K562 (cell line): ENCODE measurements around the gene SLC39A7. TPM values are rescaled to one million over a fixed set of nuclear protein-coding genes. Genes with fewer than 3 reads are reported as not detected.

Experiments used
- CBX2 ChIP-seq: fragments of 200-600 bp; sonication (generic); IDR thresholded peaks from one replicate; pipeline ENCODE4 v1.6.1; 2012; ENCODE audit warnings: mild to moderate bottlenecking, low read length, inconsistent platforms; ENCODE audit not compliant: insufficient read depth, poor library complexity, severe bottlenecking
- GTF2E2 ChIP-seq: fragments of 200-800 bp; sonication (Bioruptor generic); IDR thresholded peaks from 2 replicates; pipeline ENCODE4 v1.6.1; 2016; ENCODE audit warnings: missing genetic modification characterization, missing compliant biosample characterization
- MAFF ChIP-seq: IDR thresholded peaks from 2 replicates; pipeline ENCODE4 v1.6.1; 2012; ENCODE audit warnings: low read length, improper control_type of control experiment
- MAFG ChIP-seq: fragments of 450-650 bp; conservative IDR thresholded peaks from 2 replicates; pipeline ENCODE4 v1.6.1; 2016; ENCODE audit warnings: missing genetic modification characterization, missing compliant biosample characterization
- MIER1 ChIP-seq: fragments of 450-650 bp; IDR thresholded peaks from 2 replicates; pipeline ENCODE4 v1.6.1; 2016; ENCODE audit warnings: antibody characterized with exemption, mild to moderate bottlenecking, low read depth
- NCOR1 ChIP-seq: fragments of 450-650 bp; IDR thresholded peaks from 2 replicates; pipeline ENCODE4 v1.6.1; 2016; ENCODE audit warnings: mild to moderate bottlenecking, moderate library complexity
- NELFE ChIP-seq: IDR thresholded peaks from 2 replicates; pipeline ENCODE4 v1.6.1; 2011; ENCODE audit warnings: mild to moderate bottlenecking; ENCODE audit not compliant: insufficient read depth, insufficient read length
- NR3C1 ChIP-seq: sonication (generic); formaldehyde crosslinking; IDR thresholded peaks from 2 replicates; pipeline ENCODE4 v1.8.1; 2022; ENCODE audit warnings: missing genetic modification reagents
- NUFIP1 ChIP-seq: fragments of 450-650 bp; IDR thresholded peaks from 2 replicates; pipeline ENCODE4 v1.6.1; 2018; ENCODE audit not compliant: partially characterized antibody
- PHF8 ChIP-seq: fragments of 200-600 bp; sonication (generic); IDR thresholded peaks from 2 replicates; pipeline ENCODE4 v1.6.1; 2012; ENCODE audit warnings: mixed run types, mild to moderate bottlenecking, inconsistent platforms, low read length, moderate library complexity, borderline replicate concordance
- PML ChIP-seq: IDR thresholded peaks from 2 replicates; pipeline ENCODE4 v1.6.1; 2012; ENCODE audit warnings: low read length, inconsistent platforms
- RBM39 ChIP-seq: fragments of 200-400 bp; formaldehyde crosslinking; optimal IDR thresholded peaks from 2 replicates; pipeline ENCODE3; 2018; ENCODE audit warnings: low read depth, low read length
- SIRT6 ChIP-seq: IDR thresholded peaks from one replicate; pipeline ENCODE4 v1.6.1; 2012; ENCODE audit warnings: low read depth, mild to moderate bottlenecking, control low read depth, inconsistent platforms, low read length, moderate library complexity
- SIX5 ChIP-seq, 2 experiments: IDR thresholded peaks; 2 replicates each; pipeline ENCODE4 v1.6.1; 2011; ENCODE audit warnings: low read length in 2 of 2, borderline replicate concordance in 1 of 2, low read depth in 1 of 2, mild to moderate bottlenecking in 1 of 2, moderate library complexity in 1 of 2; ENCODE audit not compliant: insufficient read depth in 1 of 2
- SMAD4 ChIP-seq: fragments of 250-450 bp; sonication (Bioruptor Pico); conservative IDR thresholded peaks from 2 replicates; pipeline ENCODE4 v1.8.0; 2021; ENCODE audit warnings: inconsistent platforms, mild to moderate bottlenecking, moderate library complexity
- SMC3 ChIP-seq: conservative IDR thresholded peaks from 2 replicates; pipeline ENCODE4 v1.6.1; 2011; ENCODE audit warnings: low read depth, low read length, improper control_type of control experiment; ENCODE audit not compliant: insufficient read depth
- TFAM ChIP-seq: fragments of 250-450 bp; sonication (Bioruptor Pico); conservative IDR thresholded peaks from 2 replicates; pipeline ENCODE4 v1.5.0; 2021; ENCODE audit warnings: mild to moderate bottlenecking, moderate library complexity
- TRIM28 ChIP-seq: fragments of 450-650 bp; IDR thresholded peaks from 2 replicates; pipeline ENCODE4 v1.6.1; 2017
- XRCC4 ChIP-seq: IDR thresholded peaks from one replicate; pipeline ENCODE4 v1.6.1; 2011; ENCODE audit not compliant: insufficient read depth, insufficient read length; ENCODE audit errors: extremely low read depth
- ZNF232 ChIP-seq: sonication (generic); formaldehyde crosslinking; IDR thresholded peaks from 2 replicates; pipeline ENCODE4 v1.8.0; 2022; ENCODE audit warnings: mild to moderate bottlenecking, missing genetic modification reagents
- polyA plus RNA-seq, 8 experiments: library from polyadenylated mRNA; depleted of rRNA in 4 of 8; stranded (reverse) in 5 of 8; unstranded in 3 of 8; fragments of >200 nt; fragmentation: Nextera tagmentation in 2 of 8; fragmentation: Illumina TruSeq in 1 of 8; extraction: Ambion mirVana in 2 of 8; extraction: Trizol in 1 of 8; gene quantifications; 2 replicates each; pipeline versions ENCODE4 v1.2.1 to v1.2.3, GENCODE V29; 2011 to 2014; ENCODE audit warnings: inconsistent platforms in 1 of 8, missing spikeins in 1 of 8
- total RNA-seq, 7 experiments: library from RNA; depleted of rRNA in 6 of 7; stranded (reverse); fragments of >200 nt in 6 of 7; fragmentation: Illumina TruSeq in 2 of 7; extraction: Trizol in 2 of 7; gene quantifications; 2 replicates each; pipeline versions ENCODE4 v1.2.1 to v1.2.3, GENCODE V29; 2011 to 2021; ENCODE audit warnings: low replicate concordance in 1 of 7
- TF ChIP-seq, protein P1 (sequence below): fragments of 450-650 bp; IDR thresholded peaks from one replicate; pipeline ENCODE4 v1.6.1; 2018; ENCODE audit warnings: mild to moderate bottlenecking, moderate library complexity; ENCODE audit not compliant: partially characterized antibody
- TF ChIP-seq, protein P2 (sequence below): fragments of 450-650 bp; IDR thresholded peaks from 2 replicates; pipeline ENCODE4 v1.6.1; 2016; ENCODE audit warnings: antibody characterized with exemption
- TF ChIP-seq, protein P3 (sequence below): fragments of 450-650 bp; IDR thresholded peaks from 2 replicates; pipeline ENCODE4 v1.6.1; 2014; ENCODE audit warnings: low read depth, mild to moderate bottlenecking, moderate library complexity, borderline replicate concordance
- TF ChIP-seq, protein P4 (sequence below): fragments of 250-450 bp; sonication (Bioruptor Pico); IDR thresholded peaks from 2 replicates; pipeline ENCODE4 v1.4.0; 2020; ENCODE audit warnings: borderline replicate concordance

Gene SLC39A7
- total and polyA plus RNA-seq, 9 of the 15 experiments (the other 6 are each of a cell fraction or from before 2014, with no cell fraction given): 21.7 to 169 (median 121) TPM

DNA sequence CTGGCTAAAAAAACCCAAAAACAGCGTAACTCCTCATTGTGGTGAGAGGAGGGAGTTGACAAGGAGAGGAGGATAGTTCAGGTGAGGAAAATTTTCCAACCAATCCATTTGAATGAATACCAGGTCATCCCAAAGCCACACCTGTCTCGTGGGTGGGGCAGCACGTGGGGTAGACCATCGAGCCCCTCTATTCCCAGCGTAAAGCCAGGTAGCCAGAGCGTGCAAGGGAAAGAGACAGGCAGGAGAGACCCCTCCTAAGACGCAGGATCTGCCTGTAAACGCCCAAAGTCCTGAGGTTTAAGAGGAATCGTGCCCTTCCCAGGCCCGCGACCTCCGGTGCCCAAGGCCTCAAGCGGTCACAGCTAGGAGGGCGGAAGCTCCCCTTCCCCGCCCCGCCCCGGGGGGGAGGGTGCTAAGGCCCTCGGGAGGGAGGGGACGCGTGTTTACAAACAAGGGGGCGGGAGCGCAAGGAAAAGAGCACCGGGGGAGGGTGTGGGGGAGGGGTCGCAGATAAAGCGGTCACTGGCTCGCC is 914 bp upstream of the SLC39A7 start (continued):
- TF ChIP-seq, protein P1, sequence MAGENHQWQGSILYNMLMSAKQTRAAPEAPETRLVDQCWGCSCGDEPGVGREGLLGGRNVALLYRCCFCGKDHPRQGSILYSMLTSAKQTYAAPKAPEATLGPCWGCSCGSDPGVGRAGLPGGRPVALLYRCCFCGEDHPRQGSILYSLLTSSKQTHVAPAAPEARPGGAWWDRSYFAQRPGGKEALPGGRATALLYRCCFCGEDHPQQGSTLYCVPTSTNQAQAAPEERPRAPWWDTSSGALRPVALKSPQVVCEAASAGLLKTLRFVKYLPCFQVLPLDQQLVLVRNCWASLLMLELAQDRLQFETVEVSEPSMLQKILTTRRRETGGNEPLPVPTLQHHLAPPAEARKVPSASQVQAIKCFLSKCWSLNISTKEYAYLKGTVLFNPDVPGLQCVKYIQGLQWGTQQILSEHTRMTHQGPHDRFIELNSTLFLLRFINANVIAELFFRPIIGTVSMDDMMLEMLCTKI: no peak
- TF ChIP-seq, protein P2, sequence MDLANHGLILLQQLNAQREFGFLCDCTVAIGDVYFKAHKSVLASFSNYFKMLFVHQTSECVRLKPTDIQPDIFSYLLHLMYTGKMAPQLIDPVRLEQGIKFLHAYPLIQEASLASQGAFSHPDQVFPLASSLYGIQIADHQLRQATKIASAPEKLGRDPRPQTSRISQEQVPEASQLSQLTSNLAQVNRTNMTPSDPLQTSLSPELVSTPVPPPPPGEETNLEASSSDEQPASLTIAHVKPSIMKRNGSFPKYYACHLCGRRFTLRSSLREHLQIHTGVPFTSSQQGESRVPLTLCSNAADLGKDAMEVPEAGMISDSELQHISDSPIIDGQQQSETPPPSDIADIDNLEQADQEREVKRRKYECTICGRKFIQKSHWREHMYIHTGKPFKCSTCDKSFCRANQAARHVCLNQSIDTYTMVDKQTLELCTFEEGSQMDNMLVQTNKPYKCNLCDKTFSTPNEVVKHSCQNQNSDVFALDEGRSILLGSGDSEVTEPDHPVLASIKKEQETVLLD: peak; percentile 46; the same call in 1 of the 2 replicates
- TF ChIP-seq GTF2E2 (tag) (no peak), PML (no peak), SIRT6 (no peak), NCOR1 (no peak), TFAM (no peak), MIER1 (no peak), SIX5 (IDR thresholded peaks at IDR 0.05; ENCODE audit: borderline replicate concordance in 1 of 2, insufficient read depth in 1 of 2, low read depth in 1 of 2, low read length in 2 of 2) (no peak), NELFE (no peak), PHF8 (no peak; the same call in 1 of the 2 replicates), MAFF (no peak), ZNF232 (CRISPR knock-in tag) (no peak), XRCC4 (no peak), NUFIP1 (no peak), MAFG (no peak), RBM39 (no peak), CBX2 (no peak), SMAD4 (CRISPR knock-in tag) (no peak), NR3C1 (CRISPR knock-in tag) (no peak), TRIM28 (no peak), SMC3 (no peak)
- TF ChIP-seq, protein P3, sequence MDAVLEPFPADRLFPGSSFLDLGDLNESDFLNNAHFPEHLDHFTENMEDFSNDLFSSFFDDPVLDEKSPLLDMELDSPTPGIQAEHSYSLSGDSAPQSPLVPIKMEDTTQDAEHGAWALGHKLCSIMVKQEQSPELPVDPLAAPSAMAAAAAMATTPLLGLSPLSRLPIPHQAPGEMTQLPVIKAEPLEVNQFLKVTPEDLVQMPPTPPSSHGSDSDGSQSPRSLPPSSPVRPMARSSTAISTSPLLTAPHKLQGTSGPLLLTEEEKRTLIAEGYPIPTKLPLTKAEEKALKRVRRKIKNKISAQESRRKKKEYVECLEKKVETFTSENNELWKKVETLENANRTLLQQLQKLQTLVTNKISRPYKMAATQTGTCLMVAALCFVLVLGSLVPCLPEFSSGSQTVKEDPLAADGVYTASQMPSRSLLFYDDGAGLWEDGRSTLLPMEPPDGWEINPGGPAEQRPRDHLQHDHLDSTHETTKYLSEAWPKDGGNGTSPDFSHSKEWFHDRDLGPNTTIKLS: no peak
- TF ChIP-seq, protein P4, sequence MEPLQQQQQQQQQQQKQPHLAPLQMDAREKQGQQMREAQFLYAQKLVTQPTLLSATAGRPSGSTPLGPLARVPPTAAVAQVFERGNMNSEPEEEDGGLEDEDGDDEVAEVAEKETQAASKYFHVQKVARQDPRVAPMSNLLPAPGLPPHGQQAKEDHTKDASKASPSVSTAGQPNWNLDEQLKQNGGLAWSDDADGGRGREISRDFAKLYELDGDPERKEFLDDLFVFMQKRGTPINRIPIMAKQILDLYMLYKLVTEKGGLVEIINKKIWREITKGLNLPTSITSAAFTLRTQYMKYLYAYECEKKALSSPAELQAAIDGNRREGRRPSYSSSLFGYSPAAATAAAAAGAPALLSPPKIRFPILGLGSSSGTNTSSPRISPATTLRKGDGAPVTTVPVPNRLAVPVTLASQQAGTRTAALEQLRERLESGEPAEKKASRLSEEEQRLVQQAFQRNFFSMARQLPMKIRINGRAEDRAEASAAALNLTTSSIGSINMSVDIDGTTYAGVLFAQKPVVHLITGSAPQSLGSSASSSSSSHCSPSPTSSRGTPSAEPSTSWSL (CRISPR knock-in tag): no peak
